Ammon's horn (tissue), 1 donor: ENCODE measurements around the gene POTEH.
"Not testable (repeated sequence)": the region's sequence is repeated elsewhere in the genome, so short reads cannot be mapped to it uniquely, and the experiment has no call there.

Experiments
- DNase-seq: peaks from one replicate; pipeline ENCODE4 v3.0.0-alpha.2; 2016; ENCODE audit warnings: low spot score

Gene POTEH

DNA sequence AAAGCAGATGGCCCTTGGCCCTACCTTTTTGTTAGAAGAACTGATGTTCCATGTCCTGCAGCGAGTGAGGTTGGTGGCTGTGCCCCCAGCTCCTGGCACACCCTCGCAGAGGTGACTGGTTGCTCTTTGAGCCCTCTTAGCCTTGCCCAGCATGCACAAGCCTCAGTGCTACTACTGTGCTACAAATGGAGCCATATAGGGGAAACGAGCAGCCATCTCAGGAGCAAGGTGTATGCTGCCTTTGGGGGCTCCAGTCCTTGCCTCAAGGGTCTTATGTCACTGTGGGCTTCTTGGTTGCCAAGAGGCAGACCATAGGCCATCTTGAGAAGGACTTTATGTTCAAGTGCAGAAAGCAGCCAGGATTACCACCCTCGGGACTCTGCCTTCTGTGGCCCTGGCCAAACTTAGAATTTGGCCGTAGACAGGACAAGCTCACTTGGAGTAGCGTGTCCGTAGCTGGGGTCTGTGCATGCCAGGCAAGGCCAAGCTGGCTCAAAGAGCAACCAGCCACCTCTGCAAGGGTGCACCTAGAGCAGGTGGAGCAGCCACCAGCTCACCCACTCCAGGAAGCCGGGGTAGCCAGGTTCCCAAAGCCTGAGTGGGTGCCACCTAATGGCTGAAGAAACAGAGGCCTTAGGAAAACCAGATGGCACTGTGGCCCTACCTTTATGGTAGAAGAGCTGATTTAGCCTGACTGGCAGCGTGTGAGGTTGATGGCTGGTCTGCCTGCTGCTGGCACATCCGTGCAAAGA is 48.5 kb downstream of the POTEH start:
- DNase-seq = not testable (repeated sequence)

DNA sequence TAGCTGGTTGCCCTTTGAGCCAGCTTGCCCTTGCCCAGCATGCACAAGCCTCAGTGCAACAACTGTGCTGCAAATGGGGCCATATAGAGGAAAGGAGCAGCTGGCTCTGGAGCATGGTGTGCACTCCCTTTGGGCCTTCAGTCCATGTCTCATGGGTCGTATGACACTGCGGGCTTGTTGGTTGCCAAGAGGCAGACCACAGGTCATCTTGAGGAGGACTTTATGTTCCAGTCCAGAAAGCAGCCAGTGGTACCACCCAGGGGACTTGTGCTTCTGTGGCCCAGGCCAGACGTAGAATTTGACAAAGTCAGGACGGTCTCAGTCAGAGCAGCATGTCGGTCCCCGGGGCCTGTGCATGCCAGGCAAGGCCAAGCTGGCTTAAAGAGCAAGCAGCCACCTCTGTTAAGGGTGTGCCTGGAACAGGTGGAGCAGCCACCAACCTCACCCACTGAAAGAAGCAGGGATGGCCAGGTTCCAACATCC is 49.1 kb downstream of the POTEH start:
- not testable (repeated sequence) for DNase-seq

DNA sequence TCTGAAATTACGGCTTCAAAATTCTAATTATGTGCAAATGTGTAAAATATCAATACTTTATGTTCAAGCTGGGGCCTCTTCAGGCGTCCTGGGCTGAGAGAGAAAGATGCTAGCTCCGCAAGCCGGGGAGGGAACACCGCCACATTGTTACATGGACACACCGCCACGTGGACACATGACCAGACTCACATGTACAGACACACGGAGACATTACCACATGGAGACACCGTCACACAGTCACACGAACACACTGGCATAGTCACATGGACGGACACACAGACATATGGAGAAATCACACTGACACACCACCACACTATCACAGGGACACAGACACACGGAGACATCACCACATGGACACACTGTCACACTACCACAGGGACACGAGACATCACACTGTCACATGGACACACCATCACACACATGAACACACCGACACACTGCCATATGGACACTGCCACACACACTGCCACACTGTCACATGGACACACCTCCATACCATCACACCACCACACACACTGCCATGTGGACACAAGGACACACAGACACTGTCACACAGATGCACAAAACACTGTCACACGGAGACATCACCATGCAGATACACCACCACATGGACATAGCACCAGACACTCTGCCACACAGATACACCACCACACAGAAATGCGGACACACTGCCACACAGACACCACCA is 58.0 kb downstream of the POTEH start:
- not testable (repeated sequence) for DNase-seq

- DNase-seq = not testable (repeated sequence)
These were observed 59.5 kb downstream of the POTEH start for GRCh38 chr22:15749181-15749970.

DNA sequence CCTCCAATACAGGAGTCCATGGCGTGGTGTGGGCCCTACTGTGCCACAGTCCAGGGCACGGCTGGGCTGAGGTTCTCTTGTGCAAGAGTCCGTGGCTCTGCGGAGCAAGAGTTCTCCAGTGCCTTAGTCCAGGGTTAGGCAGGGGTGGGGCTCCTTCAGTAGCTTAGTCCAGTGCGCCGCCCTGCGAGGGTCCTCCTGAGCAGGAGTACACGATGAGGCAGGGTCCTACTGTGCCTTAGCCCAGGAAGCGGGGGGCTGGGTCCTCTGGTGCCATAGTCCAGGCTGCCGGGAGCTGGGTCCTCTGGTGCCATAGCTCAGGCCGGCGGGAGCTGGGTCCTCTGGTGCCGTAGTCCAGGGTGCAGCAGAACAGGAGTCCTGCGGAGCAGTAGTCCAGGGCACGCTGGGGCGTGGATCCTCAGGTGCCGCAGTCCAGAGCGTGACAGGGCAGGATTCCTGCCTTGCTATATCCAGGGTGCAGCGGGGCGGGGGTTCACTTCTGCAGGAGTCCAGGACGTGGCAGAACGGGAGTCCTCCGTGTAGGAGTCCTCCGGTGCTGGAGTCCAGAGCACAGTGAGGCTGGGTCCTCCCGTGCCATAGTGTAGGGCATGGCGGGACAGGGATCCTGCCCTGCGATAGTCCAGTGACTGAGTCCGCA is 69.7 kb downstream of the POTEH start:
- DNase-seq = not testable (repeated sequence)

DNA sequence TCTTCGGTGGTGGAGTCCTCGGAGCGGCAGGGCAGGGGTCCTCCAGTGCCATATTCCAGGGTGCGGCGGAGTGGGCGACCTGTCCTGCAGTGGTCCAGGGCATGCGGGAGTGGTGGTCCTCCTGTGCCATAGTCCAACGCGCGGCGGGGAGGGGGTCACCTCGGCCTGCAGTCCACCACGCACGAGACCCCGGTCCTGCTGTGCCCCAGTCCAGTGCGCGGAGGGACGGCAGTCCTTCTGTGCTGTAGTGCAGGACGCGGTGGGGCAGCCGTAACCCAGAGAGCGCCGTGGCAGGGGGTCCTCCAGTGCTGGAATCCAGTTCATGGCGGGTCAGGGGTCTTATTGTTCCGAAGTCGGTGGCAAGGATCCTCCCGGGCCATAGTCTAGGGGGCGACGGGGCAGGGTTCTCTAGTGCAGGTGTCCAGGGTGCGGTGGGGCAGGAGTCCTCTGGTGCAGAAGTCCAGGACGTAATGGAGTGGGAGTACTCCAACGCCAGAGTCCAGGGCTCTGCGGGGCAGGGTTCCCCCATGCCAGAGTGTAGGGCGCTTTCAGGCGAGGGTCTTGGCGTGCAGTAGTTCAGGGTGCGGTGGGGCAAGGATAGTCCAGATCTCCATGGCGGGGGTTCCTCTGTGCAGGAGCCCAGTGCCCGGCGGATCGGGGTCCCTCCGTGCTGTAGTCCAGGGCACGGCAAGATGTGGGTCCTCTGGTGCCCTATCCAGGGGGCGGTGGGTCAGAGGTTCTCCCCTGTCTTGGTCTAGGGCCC is 70.7 kb downstream of the POTEH start:
- not testable (repeated sequence) for DNase-seq

DNA sequence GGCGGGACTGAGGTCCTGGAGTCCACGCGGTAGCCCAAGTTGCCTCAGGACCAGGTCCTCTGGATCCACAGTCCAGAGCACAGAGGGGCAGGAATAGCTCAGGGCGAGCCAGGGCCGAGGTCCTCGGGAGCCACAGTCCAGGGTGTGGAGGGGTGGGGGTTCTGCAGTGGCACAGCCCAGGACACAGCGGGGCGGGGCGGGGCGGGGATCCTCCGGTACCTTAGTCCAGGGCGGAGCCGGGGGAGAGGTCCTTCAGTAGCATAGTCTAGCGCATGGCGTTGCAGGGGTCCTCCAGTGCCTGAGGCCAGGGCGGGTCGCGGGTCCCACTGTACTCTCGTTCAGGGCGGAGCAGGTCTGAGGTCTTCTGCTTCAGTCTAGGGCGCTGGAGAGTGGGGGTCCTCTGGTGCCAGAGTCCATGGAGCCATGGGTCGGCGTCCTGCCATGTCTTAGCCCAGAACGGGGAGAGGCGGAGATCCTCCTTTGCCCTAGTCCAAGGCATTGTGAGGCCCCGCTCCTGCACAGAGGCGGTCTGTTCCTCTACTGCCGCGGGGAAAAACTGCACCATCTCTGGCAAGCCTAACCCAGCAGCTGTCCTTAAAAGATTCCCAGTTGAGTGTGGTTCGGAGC is 71.4 kb downstream of the POTEH start:
- DNase-seq = not testable (repeated sequence)

GRCh38 chr22:15763559-15763958 is 73.7 kb downstream of the POTEH start:
- DNase-seq = not testable (repeated sequence)
